ENCODE results near the gene WWC2.
A peak's percentile ranks its signal among the peaks of the same experiment; 100 is the strongest.
"Not testable (repeated sequence)": the region's sequence is repeated elsewhere in the genome, so short reads cannot be mapped to it uniquely, and the experiment has no call there.

The WWC2 gene

GRCh38 chr4:183142571-183143550, 43.8 kb downstream of the WWC2 start:
- DNase-seq (ENCODE audit: low spot score): peak; percentile 57

GRCh38 chr4:183144787-183145186, 45.7 kb downstream of the WWC2 start:
- no peak for DNase-seq (ENCODE audit: low spot score)

- no peak for DNase-seq (ENCODE audit: low spot score)
Observed at GRCh38 chr4:183145773-183146172, 46.7 kb downstream of the WWC2 start.

DNA sequence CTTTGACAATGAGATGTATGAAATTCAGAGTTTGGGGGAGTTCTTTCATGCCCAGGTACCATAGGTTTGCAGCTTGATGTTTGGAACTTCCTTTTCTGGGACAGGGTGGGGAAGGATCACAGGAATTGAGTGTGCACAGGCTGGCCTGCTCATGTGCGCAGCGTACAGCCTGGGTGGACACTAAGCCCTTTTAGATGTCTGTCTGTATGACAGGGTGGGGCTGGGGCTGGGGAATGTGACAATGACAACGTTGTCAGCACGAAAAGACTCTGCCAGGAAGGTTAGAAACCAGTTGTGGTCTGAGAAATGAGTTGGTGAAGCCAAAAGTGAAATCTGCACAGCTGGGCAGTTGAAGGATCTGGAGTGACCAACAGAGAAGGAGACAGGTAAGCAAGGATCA, 47.4 kb downstream of the WWC2 start:
- DNase-seq (ENCODE audit: low spot score): no peak

DNA sequence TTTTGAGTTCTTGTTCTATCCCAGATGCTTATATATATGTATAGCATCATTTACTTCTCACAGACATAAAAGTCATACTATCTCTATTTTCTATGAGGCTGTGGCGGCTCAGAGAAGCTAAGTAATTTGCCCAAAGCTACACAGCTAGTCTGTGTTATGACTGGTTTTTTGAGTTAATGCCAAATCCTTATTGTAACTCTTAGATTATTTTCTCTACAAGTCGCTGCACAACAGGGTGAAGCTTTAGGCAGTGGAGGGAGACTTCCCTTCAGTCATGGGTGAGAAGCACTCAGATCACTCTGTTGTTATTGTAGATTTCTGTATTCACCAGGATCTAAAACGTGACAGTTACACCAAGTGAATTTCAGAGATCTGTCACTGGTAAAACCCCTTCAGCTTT, 48.1 kb downstream of the WWC2 start:
- no peak for DNase-seq (ENCODE audit: low spot score)

DNA sequence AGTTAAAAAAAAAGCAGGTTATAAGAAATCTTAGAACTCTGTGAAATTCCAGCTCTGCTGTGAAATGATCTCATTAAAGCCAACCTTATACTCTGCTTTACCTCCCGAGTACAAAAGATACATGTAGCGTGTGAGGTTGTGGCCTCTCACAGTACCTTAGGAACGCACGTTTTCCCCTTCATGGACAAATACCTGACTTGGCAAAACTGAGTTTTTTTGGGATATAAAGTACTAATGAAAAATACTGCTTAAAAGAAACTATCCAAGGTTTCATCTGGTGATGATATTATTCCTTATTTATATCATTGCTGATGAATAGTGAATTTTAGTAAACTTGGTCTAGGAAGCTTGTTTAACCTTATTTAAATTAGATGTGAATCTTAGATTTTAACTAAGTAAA, 48.9 kb downstream of the WWC2 start:
- DNase-seq (ENCODE audit: low spot score): no peak

DNA sequence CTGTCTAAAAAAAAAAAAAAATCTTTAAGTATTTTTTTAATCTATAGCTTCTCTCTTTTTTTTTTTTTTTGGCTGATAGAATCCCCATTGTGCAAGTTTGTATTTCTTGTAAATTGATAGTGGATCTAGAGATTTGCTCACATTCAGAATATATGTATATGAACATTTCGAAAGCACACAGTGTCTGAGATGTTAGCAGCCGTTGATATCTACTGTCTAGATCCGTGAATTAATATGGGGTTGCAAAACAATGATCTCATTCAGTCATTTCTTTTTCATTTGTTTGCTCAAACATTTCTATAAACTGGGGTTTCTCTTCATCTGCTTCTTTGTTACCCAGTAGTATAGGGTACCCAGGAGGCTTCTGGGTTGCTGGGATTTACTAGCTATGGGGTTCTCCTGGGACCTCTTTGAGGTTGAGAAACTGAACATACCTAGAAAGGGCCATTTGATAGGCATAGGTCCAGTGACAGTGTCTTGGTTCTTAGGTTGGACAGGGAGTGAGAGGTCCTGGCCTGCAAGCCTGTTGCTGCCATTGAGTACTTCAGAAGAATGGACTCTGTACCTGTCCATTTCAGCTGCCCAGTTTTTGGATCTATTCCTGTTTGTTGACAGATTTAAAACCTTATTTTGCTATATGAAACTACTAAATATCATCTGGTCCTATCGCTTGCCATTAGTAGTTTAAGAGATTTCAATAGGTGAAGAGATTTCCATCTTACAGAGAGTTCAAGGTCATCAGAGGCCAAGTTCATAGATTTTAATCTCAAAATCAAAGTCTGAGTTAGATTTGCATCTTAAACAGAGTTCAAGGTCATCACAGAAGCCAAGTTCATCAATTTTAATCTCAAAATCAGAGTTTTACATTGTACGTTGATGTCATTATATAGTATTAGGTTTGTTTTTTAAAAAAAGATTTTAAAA, 50.8 kb downstream of the WWC2 start:
- no peak for DNase-seq (ENCODE audit: low spot score)

- not testable (repeated sequence) for DNase-seq (ENCODE audit: low spot score)
Observed at GRCh38 chr4:183150664-183151063, 51.6 kb downstream of the WWC2 start.

DNA sequence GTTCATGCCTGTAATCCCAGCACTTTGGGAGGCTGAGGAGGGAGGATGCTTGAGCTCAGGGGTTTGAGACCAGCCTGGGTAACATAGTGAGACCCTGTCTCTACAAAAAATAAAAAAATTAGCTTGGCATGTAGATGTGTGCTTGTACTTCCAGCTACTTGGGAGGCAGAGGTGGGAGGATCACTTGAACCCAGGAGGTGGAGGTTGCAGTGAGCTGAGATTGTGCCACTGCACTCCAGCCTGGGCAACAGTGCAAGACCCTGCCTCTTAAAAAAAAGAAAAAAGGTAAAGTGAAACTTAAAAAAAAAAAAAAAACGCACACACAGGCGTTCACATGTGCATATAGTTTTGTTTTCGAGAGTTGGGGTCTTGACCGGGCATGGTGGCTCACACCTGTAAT, 53.2 kb downstream of the WWC2 start:
- not testable (repeated sequence) for DNase-seq (ENCODE audit: low spot score)

GRCh38 chr4:183153190-183153916, 54.3 kb downstream of the WWC2 start:
- DNase-seq (ENCODE audit: low spot score): no peak

DNA sequence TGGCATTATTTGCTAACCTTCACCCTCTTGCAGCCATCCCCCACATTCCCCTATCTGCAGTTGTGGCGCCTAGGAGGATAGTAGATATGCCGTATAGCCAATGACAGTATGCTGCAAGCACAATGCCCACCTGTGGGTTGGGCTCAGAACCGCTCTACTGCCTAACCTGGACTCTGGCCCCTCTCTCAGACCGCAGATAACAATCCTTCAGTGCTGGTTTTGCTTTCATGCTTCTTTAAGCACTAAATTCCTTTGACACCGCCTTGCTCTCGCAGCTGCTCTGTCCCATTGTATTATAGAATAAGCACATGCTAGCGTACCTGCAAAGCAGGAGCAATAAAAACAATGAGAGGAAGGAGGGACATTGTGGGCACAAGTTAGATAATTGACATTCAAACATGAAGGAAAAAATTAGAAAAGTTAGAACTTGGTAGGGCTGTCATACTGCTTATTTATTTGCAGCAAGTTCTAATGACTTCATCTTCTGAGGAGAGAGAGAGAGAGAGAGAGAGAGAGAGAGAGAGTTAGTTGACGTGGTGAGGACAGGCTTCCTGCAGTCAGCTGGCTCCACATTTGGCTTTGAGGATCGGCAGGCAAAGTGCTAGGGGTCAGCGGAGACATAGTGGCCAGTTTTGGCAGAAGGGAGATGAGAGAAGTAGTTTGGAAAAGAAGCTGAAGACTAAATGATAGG, 55.8 kb downstream of the WWC2 start:
- no peak for DNase-seq (ENCODE audit: low spot score)

DNA sequence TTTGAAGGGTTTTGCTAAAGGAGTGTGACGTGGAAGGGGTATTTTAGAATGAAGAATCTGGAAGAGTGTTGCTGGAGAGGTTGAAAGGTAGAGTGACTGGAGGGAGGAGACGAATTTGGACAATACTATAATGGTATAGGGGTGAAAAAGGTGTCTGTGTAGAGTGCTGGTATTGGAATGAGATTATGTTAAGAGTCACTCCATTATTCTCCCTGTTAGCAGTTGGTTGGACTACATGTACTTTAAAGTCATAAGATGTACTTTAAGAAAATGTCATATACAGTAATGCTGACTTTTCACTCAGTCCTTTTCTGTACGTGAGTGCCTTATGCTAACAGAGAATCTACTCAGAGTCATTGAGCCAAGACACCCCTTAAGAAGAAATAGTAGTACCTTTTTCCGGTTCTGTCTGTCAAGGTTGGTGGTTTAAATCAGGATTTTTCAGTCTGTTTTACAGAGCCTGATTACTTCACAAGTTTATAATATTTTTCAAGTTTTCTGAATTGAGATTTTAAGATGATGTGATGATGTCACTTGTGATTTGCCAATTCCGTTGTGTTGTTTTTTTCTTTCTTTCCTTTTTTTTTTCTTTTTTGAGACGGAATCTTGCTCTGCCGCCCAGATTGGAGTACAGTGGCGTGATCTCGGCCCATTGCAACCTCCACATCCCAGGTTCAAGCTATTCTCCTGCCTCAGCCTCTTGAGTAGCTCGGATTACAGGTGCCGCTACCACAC, 56.6 kb downstream of the WWC2 start:
- DNase-seq (ENCODE audit: low spot score): no peak

- no peak for DNase-seq (ENCODE audit: low spot score)
Observed at GRCh38 chr4:183157215-183157614, 58.2 kb downstream of the WWC2 start.

DNA sequence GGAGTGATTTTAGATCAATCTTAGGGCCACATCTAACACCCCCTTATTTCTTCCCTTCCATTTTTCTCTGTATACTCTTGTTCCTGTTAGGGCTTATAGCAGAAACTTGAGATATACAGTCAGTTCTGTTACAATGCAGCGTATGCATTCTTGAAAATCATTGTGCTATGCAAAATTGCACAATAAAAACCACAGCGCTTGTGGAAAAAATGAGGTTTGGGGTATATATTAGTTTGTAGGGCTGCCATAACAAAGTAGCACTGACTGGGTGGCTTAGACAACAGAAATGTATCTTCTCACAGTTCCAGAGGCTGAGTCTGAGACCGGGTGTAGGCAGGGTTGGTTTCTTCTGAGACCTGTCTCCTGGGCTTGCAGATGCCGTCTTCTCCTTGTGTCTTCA, 59.0 kb downstream of the WWC2 start:
- DNase-seq (ENCODE audit: low spot score): no peak

GRCh38 chr4:183161630-183162029, 62.6 kb downstream of the WWC2 start:
- DNase-seq (ENCODE audit: low spot score): no peak

DNA sequence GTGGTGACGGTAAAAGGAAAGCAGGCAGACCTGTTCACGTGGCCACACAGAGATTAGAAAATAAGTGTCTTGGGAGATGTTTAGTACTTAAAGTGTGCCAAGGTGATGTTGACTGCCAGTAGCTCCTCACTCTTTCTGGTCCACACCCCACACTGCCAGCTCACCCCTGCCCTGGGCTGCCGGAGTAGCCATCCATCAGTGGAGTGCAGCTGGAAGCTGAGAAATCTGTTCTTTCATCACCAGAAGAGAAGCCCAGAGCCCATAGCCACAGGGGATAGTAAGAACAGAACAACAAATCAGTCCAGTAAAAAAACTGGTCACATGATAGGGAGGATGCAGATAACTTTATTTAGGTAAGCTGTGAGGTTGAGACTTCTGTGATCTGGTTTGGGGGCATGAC, 64.1 kb downstream of the WWC2 start:
- no peak for DNase-seq (ENCODE audit: low spot score)

GRCh38 chr4:183164963-183165362, 65.9 kb downstream of the WWC2 start:
- DNase-seq (ENCODE audit: low spot score): no peak

DNA sequence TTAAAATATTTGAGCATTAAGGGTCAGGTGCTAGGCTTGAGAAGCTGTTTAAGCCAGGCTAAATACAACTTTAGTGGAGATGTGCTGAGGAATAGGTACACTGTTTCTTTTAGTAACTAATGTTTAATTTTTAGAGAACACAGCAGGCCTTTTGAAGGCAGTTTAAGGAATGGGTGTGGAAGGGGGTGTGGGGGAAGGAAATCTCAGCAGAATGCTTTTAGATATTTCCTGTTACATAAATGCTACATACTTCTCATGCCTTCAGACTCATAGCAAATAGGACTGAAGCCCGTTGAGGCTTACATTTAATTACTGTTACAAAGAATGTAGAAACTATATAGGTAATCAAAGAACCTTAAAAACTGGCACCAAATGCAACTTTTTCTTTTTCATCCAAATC, 66.3 kb downstream of the WWC2 start:
- peak; percentile 38 for DNase-seq (ENCODE audit: low spot score)

- no peak for DNase-seq (ENCODE audit: low spot score)
Observed at GRCh38 chr4:183170894-183171293, 71.8 kb downstream of the WWC2 start.

DNA sequence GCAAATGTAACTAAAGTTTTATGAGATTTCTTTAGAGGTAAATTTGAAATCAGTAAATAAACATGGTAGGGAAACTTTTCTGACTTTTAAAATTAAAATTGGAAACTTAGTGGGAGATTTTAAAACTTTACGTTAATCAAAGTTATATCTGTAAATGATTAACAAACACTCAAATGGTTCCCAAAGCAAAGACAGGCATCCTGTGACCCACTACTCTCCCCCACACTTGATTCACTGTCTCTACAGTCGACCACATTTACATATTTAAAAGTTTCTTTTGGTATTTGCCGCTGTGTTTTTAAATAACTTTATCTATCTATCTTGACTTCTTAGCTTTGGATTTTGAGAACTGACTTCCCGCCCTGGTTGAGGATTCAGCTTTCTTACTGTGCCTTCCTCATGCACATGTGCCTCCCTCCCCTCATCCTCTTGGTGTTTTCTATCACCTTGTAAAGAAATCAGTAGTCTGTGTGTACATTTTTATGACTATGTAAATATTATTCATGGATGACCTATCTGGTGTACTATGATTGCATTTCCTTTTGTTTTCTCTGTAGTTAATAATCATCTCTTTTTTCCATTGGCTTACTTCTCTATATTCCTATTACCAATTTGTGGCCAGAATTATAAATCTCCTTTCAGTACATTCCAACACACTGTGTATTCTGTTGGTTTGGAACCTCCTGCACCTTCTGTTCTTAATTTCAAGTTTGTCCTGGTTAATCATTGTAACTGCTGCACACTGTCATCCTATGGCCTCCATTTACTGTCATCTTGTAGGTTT, 72.6 kb downstream of the WWC2 start:
- DNase-seq (ENCODE audit: low spot score): no peak

All from AG20443 (cell line).